K562 (cell line): Measurements from ENCODE around the gene SLC33A1. TPM values are rescaled to one million over a fixed set of nuclear protein-coding genes. Genes with fewer than 3 reads are reported as not detected.
A peak's percentile ranks its signal among the peaks of the same experiment; 100 is the strongest.

Experiments used
- ELF2 ChIP-seq: fragments of 250-450 bp; sonication (Bioruptor Pico); IDR thresholded peaks from 2 replicates; pipeline ENCODE4 v1.5.0; 2021; ENCODE audit warnings: mild to moderate bottlenecking
- HDAC1 ChIP-seq, 2 experiments: fragments of 450-650 bp; IDR thresholded peaks; 2 replicates each; pipeline ENCODE4 v1.6.1; 2016 to 2017; ENCODE audit warnings: inconsistent platforms in 1 of 2, mild to moderate bottlenecking in 1 of 2, moderate library complexity in 1 of 2
- MYNN ChIP-seq, 2 experiments: sonication (generic); formaldehyde crosslinking in 1 of 2; IDR thresholded peaks; 2 replicates each; pipeline versions ENCODE4 v1.5.0 to v1.6.1; 2016 to 2020; ENCODE audit warnings: antibody characterized with exemption in 1 of 2, missing genetic modification reagents in 1 of 2
- POLR2AphosphoS5 ChIP-seq: IDR thresholded peaks from 2 replicates; pipeline ENCODE4 v1.6.1; 2011; ENCODE audit warnings: mild to moderate bottlenecking, low read depth, low read length, moderate library complexity; ENCODE audit not compliant: control insufficient read depth, insufficient read depth
- SMAD4 ChIP-seq: fragments of 250-450 bp; sonication (Bioruptor Pico); conservative IDR thresholded peaks from 2 replicates; pipeline ENCODE4 v1.8.0; 2021; ENCODE audit warnings: inconsistent platforms, mild to moderate bottlenecking, moderate library complexity
- SMARCB1 ChIP-seq: IDR thresholded peaks from 2 replicates; pipeline ENCODE4 v1.6.1; 2011; ENCODE audit warnings: improper control_type of control experiment, low read depth; ENCODE audit not compliant: insufficient read length
- SP2 ChIP-seq: IDR thresholded peaks from 2 replicates; pipeline ENCODE4 v1.6.1; 2011; ENCODE audit warnings: mild to moderate bottlenecking, low read depth, low read length, moderate library complexity; ENCODE audit not compliant: poor library complexity, severe bottlenecking; ENCODE audit errors: extremely low read depth
- TAF7 ChIP-seq: fragments of 450-650 bp; IDR thresholded peaks from 2 replicates; pipeline ENCODE4 v1.6.1; 2016; ENCODE audit warnings: missing genetic modification characterization, missing compliant biosample characterization
- XRCC5 ChIP-seq: fragments of 200-400 bp; formaldehyde crosslinking; IDR thresholded peaks from 2 replicates; pipeline ENCODE4 v1.6.1; 2017; ENCODE audit warnings: low read depth, mild to moderate bottlenecking, low read length
- polyA plus RNA-seq, 8 experiments: library from polyadenylated mRNA; depleted of rRNA in 4 of 8; stranded (reverse) in 5 of 8; unstranded in 3 of 8; fragments of >200 nt; fragmentation: Nextera tagmentation in 2 of 8; fragmentation: Illumina TruSeq in 1 of 8; extraction: Ambion mirVana in 2 of 8; extraction: Trizol in 1 of 8; gene quantifications; 2 replicates each; pipeline versions ENCODE4 v1.2.1 to v1.2.3, GENCODE V29; 2011 to 2014; ENCODE audit warnings: inconsistent platforms in 1 of 8, missing spikeins in 1 of 8
- total RNA-seq, 7 experiments: library from RNA; depleted of rRNA in 6 of 7; stranded (reverse); fragments of >200 nt in 6 of 7; fragmentation: Illumina TruSeq in 2 of 7; extraction: Trizol in 2 of 7; gene quantifications; 2 replicates each; pipeline versions ENCODE4 v1.2.1 to v1.2.3, GENCODE V29; 2011 to 2021; ENCODE audit warnings: low replicate concordance in 1 of 7
- TF ChIP-seq, protein P1 (sequence below), 3 experiments: fragments of 200-800 bp in 1 of 3; fragments of 250-450 bp in 1 of 3; fragments of 450-650 bp in 1 of 3; sonication (Bioruptor Pico) in 1 of 3; sonication (Bioruptor generic) in 1 of 3; formaldehyde crosslinking in 1 of 3; IDR thresholded peaks; 2 replicates each; pipeline versions ENCODE4 v1.6.1 to v1.8.0; 2016 to 2022; ENCODE audit warnings: mild to moderate bottlenecking in 2 of 3, missing genetic modification characterization in 2 of 3, missing compliant biosample characterization in 1 of 3, moderate library complexity in 1 of 3
- TF ChIP-seq, protein P2 (sequence below), 2 experiments: fragments of 450-650 bp; IDR thresholded peaks; 2 replicates each; pipeline ENCODE4 v1.6.1; 2018; ENCODE audit warnings: mild to moderate bottlenecking in 2 of 2, low read depth in 1 of 2; ENCODE audit not compliant: partially characterized antibody in 2 of 2
- TF ChIP-seq, protein P3 (sequence below): sonication (generic); formaldehyde crosslinking; IDR thresholded peaks from 2 replicates; pipeline ENCODE4 v1.8.1; 2023; ENCODE audit warnings: mild to moderate bottlenecking, missing genetic modification reagents, moderate library complexity
- TF ChIP-seq, protein P4 (sequence below): fragments of 450-650 bp; formaldehyde crosslinking; IDR thresholded peaks from 2 replicates; pipeline ENCODE4 v1.4.0; 2020; ENCODE audit warnings: mild to moderate bottlenecking, moderate library complexity
- TF ChIP-seq, protein P5 (sequence below): sonication (generic); formaldehyde crosslinking; IDR thresholded peaks from 2 replicates; pipeline ENCODE4 v1.8.1; 2023; ENCODE audit warnings: mild to moderate bottlenecking, missing genetic modification reagents

Gene SLC33A1
- total and polyA plus RNA-seq, 9 of the 15 experiments (the other 6 are each of a cell fraction or from before 2014, with no cell fraction given): 6.2 to 26.8 (median 19.6) TPM

DNA sequence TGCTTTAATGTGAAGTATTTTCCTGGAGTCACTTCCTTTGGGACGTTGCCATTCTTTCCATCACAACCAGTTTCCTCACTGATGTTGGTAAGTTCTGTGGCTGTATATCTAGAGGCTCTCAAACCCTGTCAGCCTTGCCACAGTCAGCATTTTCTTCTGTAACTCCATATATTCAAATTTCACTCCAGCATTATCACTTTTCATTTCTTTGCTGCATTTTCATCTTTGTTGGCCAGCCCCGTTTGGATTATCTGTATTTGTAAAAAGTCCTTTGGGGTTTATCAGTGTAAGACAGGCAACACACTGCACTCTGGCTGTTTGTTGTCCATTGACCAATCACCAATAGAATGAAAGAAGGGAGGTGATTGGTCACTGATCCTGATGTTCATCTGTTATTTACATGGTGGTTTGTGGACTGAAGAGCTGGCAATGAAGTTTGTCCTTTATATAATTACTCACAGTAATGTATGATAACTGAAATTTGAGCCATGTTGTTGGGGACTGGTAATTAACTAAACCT lies 36.5 kb upstream of the SLC33A1 start (continued):
- TF ChIP-seq SP2 (no peak), XRCC5 (no peak), ELF2 (CRISPR knock-in tag) (no peak), SMARCB1 (no peak), POLR2AphosphoS5 (peak; percentile 88), TAF7 (tag) (no peak), SMAD4 (CRISPR knock-in tag) (no peak), MYNN (IDR thresholded peaks at IDR 0.05) (no peak), MYNN (CRISPR knock-in tag; IDR thresholded peaks at IDR 0.05) (no peak), HDAC1 (IDR thresholded peaks at IDR 0.05) (peak in 1 of 2 experiments; percentile 49; a peak in 2 of 4 replicates)
- TF ChIP-seq, protein P1, sequence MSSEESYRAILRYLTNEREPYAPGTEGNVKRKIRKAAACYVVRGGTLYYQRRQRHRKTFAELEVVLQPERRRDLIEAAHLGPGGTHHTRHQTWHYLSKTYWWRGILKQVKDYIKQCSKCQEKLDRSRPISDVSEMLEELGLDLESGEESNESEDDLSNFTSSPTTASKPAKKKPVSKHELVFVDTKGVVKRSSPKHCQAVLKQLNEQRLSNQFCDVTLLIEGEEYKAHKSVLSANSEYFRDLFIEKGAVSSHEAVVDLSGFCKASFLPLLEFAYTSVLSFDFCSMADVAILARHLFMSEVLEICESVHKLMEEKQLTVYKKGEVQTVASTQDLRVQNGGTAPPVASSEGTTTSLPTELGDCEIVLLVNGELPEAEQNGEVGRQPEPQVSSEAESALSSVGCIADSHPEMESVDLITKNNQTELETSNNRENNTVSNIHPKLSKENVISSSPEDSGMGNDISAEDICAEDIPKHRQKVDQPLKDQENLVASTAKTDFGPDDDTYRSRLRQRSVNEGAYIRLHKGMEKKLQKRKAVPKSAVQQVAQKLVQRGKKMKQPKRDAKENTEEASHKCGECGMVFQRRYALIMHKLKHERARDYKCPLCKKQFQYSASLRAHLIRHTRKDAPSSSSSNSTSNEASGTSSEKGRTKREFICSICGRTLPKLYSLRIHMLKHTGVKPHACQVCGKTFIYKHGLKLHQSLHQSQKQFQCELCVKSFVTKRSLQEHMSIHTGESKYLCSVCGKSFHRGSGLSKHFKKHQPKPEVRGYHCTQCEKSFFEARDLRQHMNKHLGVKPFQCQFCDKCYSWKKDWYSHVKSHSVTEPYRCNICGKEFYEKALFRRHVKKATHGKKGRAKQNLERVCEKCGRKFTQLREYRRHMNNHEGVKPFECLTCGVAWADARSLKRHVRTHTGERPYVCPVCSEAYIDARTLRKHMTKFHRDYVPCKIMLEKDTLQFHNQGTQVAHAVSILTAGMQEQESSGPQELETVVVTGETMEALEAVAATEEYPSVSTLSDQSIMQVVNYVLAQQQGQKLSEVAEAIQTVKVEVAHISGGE (CRISPR knock-in tag; IDR thresholded peaks at IDR 0.05): peak in 1 of 3 experiments; percentile 47; a peak in 1 of 6 replicates
- TF ChIP-seq, protein P2, sequence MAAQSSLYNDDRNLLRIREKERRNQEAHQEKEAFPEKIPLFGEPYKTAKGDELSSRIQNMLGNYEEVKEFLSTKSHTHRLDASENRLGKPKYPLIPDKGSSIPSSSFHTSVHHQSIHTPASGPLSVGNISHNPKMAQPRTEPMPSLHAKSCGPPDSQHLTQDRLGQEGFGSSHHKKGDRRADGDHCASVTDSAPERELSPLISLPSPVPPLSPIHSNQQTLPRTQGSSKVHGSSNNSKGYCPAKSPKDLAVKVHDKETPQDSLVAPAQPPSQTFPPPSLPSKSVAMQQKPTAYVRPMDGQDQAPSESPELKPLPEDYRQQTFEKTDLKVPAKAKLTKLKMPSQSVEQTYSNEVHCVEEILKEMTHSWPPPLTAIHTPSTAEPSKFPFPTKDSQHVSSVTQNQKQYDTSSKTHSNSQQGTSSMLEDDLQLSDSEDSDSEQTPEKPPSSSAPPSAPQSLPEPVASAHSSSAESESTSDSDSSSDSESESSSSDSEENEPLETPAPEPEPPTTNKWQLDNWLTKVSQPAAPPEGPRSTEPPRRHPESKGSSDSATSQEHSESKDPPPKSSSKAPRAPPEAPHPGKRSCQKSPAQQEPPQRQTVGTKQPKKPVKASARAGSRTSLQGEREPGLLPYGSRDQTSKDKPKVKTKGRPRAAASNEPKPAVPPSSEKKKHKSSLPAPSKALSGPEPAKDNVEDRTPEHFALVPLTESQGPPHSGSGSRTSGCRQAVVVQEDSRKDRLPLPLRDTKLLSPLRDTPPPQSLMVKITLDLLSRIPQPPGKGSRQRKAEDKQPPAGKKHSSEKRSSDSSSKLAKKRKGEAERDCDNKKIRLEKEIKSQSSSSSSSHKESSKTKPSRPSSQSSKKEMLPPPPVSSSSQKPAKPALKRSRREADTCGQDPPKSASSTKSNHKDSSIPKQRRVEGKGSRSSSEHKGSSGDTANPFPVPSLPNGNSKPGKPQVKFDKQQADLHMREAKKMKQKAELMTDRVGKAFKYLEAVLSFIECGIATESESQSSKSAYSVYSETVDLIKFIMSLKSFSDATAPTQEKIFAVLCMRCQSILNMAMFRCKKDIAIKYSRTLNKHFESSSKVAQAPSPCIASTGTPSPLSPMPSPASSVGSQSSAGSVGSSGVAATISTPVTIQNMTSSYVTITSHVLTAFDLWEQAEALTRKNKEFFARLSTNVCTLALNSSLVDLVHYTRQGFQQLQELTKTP (IDR thresholded peaks at IDR 0.05; ENCODE audit: low read depth in 1 of 2, partially characterized antibody in 2 of 2): no peak
- TF ChIP-seq, protein P3, sequence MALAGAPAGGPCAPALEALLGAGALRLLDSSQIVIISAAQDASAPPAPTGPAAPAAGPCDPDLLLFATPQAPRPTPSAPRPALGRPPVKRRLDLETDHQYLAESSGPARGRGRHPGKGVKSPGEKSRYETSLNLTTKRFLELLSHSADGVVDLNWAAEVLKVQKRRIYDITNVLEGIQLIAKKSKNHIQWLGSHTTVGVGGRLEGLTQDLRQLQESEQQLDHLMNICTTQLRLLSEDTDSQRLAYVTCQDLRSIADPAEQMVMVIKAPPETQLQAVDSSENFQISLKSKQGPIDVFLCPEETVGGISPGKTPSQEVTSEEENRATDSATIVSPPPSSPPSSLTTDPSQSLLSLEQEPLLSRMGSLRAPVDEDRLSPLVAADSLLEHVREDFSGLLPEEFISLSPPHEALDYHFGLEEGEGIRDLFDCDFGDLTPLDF (CRISPR knock-in tag): no peak
- TF ChIP-seq, protein P4, sequence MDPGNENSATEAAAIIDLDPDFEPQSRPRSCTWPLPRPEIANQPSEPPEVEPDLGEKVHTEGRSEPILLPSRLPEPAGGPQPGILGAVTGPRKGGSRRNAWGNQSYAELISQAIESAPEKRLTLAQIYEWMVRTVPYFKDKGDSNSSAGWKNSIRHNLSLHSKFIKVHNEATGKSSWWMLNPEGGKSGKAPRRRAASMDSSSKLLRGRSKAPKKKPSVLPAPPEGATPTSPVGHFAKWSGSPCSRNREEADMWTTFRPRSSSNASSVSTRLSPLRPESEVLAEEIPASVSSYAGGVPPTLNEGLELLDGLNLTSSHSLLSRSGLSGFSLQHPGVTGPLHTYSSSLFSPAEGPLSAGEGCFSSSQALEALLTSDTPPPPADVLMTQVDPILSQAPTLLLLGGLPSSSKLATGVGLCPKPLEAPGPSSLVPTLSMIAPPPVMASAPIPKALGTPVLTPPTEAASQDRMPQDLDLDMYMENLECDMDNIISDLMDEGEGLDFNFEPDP (CRISPR knock-in tag): no peak
- TF ChIP-seq, protein P5, sequence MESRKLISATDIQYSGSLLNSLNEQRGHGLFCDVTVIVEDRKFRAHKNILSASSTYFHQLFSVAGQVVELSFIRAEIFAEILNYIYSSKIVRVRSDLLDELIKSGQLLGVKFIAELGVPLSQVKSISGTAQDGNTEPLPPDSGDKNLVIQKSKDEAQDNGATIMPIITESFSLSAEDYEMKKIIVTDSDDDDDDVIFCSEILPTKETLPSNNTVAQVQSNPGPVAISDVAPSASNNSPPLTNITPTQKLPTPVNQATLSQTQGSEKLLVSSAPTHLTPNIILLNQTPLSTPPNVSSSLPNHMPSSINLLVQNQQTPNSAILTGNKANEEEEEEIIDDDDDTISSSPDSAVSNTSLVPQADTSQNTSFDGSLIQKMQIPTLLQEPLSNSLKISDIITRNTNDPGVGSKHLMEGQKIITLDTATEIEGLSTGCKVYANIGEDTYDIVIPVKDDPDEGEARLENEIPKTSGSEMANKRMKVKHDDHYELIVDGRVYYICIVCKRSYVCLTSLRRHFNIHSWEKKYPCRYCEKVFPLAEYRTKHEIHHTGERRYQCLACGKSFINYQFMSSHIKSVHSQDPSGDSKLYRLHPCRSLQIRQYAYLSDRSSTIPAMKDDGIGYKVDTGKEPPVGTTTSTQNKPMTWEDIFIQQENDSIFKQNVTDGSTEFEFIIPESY: no peak
